HL-60/S4 (cell line): ENCODE results near the gene RBBP4.

Experiments
- in situ Hi-C: fragments of 300-500 bp; cut with MboI; formaldehyde crosslinking; loops from 2 replicates; pipeline ENCODE4 v1.14.3; 2022; ENCODE audit warnings: low sequenced_read_pairs

The RBBP4 gene

GRCh38 chr1:32716312-32717148 lies 65.5 kb downstream of the RBBP4 start:
- in situ Hi-C loops, result loop anchor here (10.0 kb wide), 1 partner anchor 48 kb away; no protein-coding TSS in a partner anchor

- in situ Hi-C loops, result loop anchor here (10.0 kb wide), 1 partner anchor 47 kb away; no protein-coding TSS in a partner anchor
Observed at GRCh38 chr1:32717503-32717902, 66.5 kb downstream of the RBBP4 start.

- in situ Hi-C loops, result loop anchor here (10.0 kb wide), 1 partner anchor 47 kb away; no protein-coding TSS in a partner anchor
Observed at GRCh38 chr1:32718036-32718435, 67.0 kb downstream of the RBBP4 start.

GRCh38 chr1:32718527-32718926 lies 67.5 kb downstream of the RBBP4 start:
- in situ Hi-C loops, result loop anchor here (10.0 kb wide), 1 partner anchor 46 kb away; no protein-coding TSS in a partner anchor

GRCh38 chr1:32719681-32720275 lies 68.8 kb downstream of the RBBP4 start:
- in situ Hi-C loops, result loop anchor here (10.0 kb wide), 1 partner anchor 45 kb away; no protein-coding TSS in a partner anchor

- in situ Hi-C loops, result no loop called here
Observed at GRCh38 chr1:32724678-32725614, 73.9 kb downstream of the RBBP4 start.

GRCh38 chr1:32725615-32725982 lies 74.6 kb downstream of the RBBP4 start:
- in situ Hi-C loops, result no loop called here

GRCh38 chr1:32727876-32728275 lies 76.9 kb downstream of the RBBP4 start:
- in situ Hi-C loops, result no loop called here

GRCh38 chr1:32728413-32729077 lies 77.5 kb downstream of the RBBP4 start:
- in situ Hi-C loops, result no loop called here

- in situ Hi-C loops, result no loop called here
Observed at GRCh38 chr1:32729254-32730046, 78.4 kb downstream of the RBBP4 start.

- in situ Hi-C loops, result no loop called here
Observed at GRCh38 chr1:32733582-32734321, 82.7 kb downstream of the RBBP4 start.
